Measurements from ENCODE around the gene TOP3B. TPM values are rescaled to one million over a fixed set of nuclear protein-coding genes. Genes with fewer than 3 reads are reported as not detected.

Gene TOP3B
- total RNA-seq, 2 donors from 2014 or later: 13.5 to 16.2 TPM

GRCh38 chr22:22015631-22016030, 33.0 kb upstream of the TOP3B start:
- intact Hi-C loops (cut with DNase I): no loop called here
- no peak for DNase-seq
- no peak for ATAC-seq

- intact Hi-C loops (cut with DNase I): no loop called here
- DNase-seq (no peak), ATAC-seq (no peak)
Measured at GRCh38 chr22:22014285-22014659, 31.7 kb upstream of the TOP3B start.

- ATAC-seq (no peak), DNase-seq (no peak)
- intact Hi-C loops (cut with DNase I): no loop called here
Measured at GRCh38 chr22:22013559-22014284, 31.1 kb upstream of the TOP3B start.

GRCh38 chr22:22011964-22012363, 29.4 kb upstream of the TOP3B start:
- no peak for DNase-seq
- ATAC-seq: no peak
- intact Hi-C loops (cut with DNase I): no loop called here

- intact Hi-C loops (cut with DNase I): no loop called here
- no peak for ATAC-seq
Measured at GRCh38 chr22:22010358-22010757, 27.8 kb upstream of the TOP3B start.

GRCh38 chr22:22009661-22010060, 27.1 kb upstream of the TOP3B start:
- no peak for ATAC-seq
- no peak for DNase-seq
- intact Hi-C loops (cut with DNase I): no loop called here

More at GRCh38 chr22:22010358-22010757, 27.8 kb upstream of the TOP3B start:
- DNase-seq: no peak

- ATAC-seq (no peak), DNase-seq (no peak)
- intact Hi-C loops (cut with DNase I): no loop called here
Measured at GRCh38 chr22:22006596-22006990, 24.0 kb upstream of the TOP3B start.

- intact Hi-C loops (cut with DNase I): no loop called here
- ATAC-seq: no peak
- DNase-seq: no peak
Measured at GRCh38 chr22:22005945-22006595, 23.5 kb upstream of the TOP3B start.

- intact Hi-C loops (cut with DNase I): no loop called here
- no peak for ATAC-seq
- DNase-seq: no peak
Measured at GRCh38 chr22:22003233-22003632, 20.6 kb upstream of the TOP3B start.

- DNase-seq: no peak
- intact Hi-C loops (cut with DNase I): no loop called here
- no peak for ATAC-seq
Measured at GRCh38 chr22:22002526-22003055, 20.0 kb upstream of the TOP3B start.

GRCh38 chr22:22001664-22002525, 19.3 kb upstream of the TOP3B start:
- no peak for ATAC-seq
- DNase-seq: no peak
- intact Hi-C loops (cut with DNase I): no loop called here

GRCh38 chr22:21998595-21999247, 16.1 kb upstream of the TOP3B start:
- intact Hi-C loops (cut with DNase I): no loop called here
- DNase-seq (no peak), ATAC-seq (no peak)

GRCh38 chr22:21996175-21996720, 13.7 kb upstream of the TOP3B start:
- ATAC-seq (no peak), DNase-seq (no peak)
- intact Hi-C loops (cut with DNase I): no loop called here

- no peak for ATAC-seq
- no peak for DNase-seq
- intact Hi-C loops (cut with DNase I): no loop called here
Measured at GRCh38 chr22:21995660-21996059, 13.1 kb upstream of the TOP3B start.

- ATAC-seq (no peak), DNase-seq (no peak)
- intact Hi-C loops (cut with DNase I): no loop called here
Measured at GRCh38 chr22:21994881-21995444, 12.4 kb upstream of the TOP3B start.

GRCh38 chr22:21992593-21993237, 10.1 kb upstream of the TOP3B start:
- no peak for ATAC-seq
- intact Hi-C loops (cut with DNase I): no loop called here
- DNase-seq: no peak

GRCh38 chr22:21991774-21992173, 9.2 kb upstream of the TOP3B start:
- intact Hi-C loops (cut with DNase I): no loop called here
- DNase-seq (no peak), ATAC-seq (no peak)

- intact Hi-C loops (cut with DNase I): no loop called here
- no peak for ATAC-seq
Measured at GRCh38 chr22:21991304-21991596, 8.7 kb upstream of the TOP3B start.

More at GRCh38 chr22:21991304-21991596, 8.7 kb upstream of the TOP3B start:
- no peak for DNase-seq
